GM19372 (cell line): ENCODE measurements around the gene FAM25A.

ENCODE experiments used
- ATAC-seq: cut with Tn5 transposase; IDR thresholded peaks from one replicate; pipeline ENCODE4 v1.9.1; 2021; ENCODE audit warnings: mild to moderate bottlenecking, low read depth, moderate library complexity; ENCODE audit not compliant: unreplicated experiment

Gene FAM25A

GRCh38 chr10:87059401-87059800, 39.3 kb downstream of the FAM25A start:
- ATAC-seq: no peak

GRCh38 chr10:87060280-87060928, 40.3 kb downstream of the FAM25A start:
- no peak for ATAC-seq

GRCh38 chr10:87064651-87065050, 44.6 kb downstream of the FAM25A start:
- ATAC-seq: no peak

GRCh38 chr10:87066178-87066577, 46.1 kb downstream of the FAM25A start:
- no peak for ATAC-seq

- ATAC-seq: no peak
Observed at GRCh38 chr10:87066865-87067264, 46.8 kb downstream of the FAM25A start.

- no peak for ATAC-seq
Observed at GRCh38 chr10:87068281-87068680, 48.2 kb downstream of the FAM25A start.

- ATAC-seq: no peak
Observed at GRCh38 chr10:87072449-87072848, 52.4 kb downstream of the FAM25A start.
